ENCODE results near the gene GRB10.

Gene GRB10

GRCh38 chr7:50629238-50629901 is 153.3 kb downstream of the GRB10 start:
- no peak for DNase-seq (ENCODE audit: low spot score)
- in situ Hi-C loops (cut with MboI; ENCODE audit: low pct_unique_long_range_greater_than_20kb, low sequenced_read_pairs, unreplicated experiment) = no loop called here
- TF ChIP-seq CTCF (IDR thresholded peaks at IDR 0.05; ENCODE audit: extremely low read depth, insufficient read depth, missing control alignments) = no peak

- TF ChIP-seq CTCF (IDR thresholded peaks at IDR 0.05; ENCODE audit: extremely low read depth, insufficient read depth, missing control alignments) = no peak
- DNase-seq (ENCODE audit: low spot score) = no peak
- in situ Hi-C loops (cut with MboI; ENCODE audit: low pct_unique_long_range_greater_than_20kb, low sequenced_read_pairs, unreplicated experiment) = no loop called here
Observed at GRCh38 chr7:50628434-50629084, 154.1 kb downstream of the GRB10 start.

DNA sequence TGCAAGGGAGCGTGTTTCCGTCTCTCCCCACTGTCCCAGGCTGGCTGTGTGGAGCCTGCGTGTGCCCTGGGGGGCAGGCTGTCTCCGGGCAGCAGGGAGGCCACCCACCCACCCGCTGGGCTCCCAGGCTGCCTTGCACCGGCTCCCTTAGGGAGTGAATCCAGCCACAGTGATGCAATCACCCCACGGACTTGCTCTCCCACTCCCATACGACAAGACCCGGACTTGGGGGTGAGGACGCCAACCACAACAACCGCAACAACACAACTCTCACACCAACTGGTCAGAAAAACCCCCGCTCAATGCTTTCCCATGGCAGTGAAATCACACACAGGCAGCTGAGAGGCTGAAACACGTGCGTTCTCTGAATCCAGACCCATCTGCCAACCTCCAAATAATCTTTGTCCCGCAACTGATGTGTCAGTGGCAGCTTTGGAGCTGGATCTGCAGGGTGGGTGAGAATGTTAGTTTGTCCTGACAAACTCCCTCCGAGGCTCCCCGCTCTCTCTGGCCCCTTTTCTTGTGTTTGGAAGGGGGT is 154.8 kb downstream of the GRB10 start:
- in situ Hi-C loops (cut with MboI; ENCODE audit: low pct_unique_long_range_greater_than_20kb, low sequenced_read_pairs, unreplicated experiment) = no loop called here
- no peak for DNase-seq (ENCODE audit: low spot score)
- TF ChIP-seq CTCF (IDR thresholded peaks at IDR 0.05; ENCODE audit: extremely low read depth, insufficient read depth, missing control alignments) = no peak

DNA sequence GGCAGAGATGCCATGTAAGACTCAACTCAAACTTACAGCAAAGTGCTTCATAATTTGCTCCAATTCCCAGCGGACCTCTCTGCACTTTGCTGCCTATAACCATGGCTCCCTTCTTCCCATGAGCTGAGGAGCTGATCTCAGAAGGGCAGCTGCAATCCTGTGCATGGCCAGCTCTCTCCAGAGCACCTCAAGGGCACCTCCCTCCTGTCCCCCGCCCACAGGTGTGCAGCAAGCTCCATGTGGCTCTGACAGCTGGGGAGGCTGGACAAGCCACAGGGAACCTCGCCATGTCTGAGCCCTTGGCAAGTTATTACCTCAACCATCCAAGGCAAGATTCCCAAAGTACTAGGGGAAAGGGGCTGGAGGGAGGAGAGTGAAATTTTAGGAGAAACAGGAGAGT is 156.4 kb downstream of the GRB10 start:
- no peak for DNase-seq (ENCODE audit: low spot score)
- TF ChIP-seq CTCF (IDR thresholded peaks at IDR 0.05; ENCODE audit: extremely low read depth, insufficient read depth, missing control alignments) = no peak
- in situ Hi-C loops (cut with MboI; ENCODE audit: low pct_unique_long_range_greater_than_20kb, low sequenced_read_pairs, unreplicated experiment) = no loop called here

- in situ Hi-C loops (cut with MboI; ENCODE audit: low pct_unique_long_range_greater_than_20kb, low sequenced_read_pairs, unreplicated experiment) = no loop called here
- no peak for DNase-seq (ENCODE audit: low spot score)
- no peak for TF ChIP-seq CTCF (IDR thresholded peaks at IDR 0.05; ENCODE audit: extremely low read depth, insufficient read depth, missing control alignments)
Observed at GRCh38 chr7:50625360-50625759, 157.3 kb downstream of the GRB10 start.

DNA sequence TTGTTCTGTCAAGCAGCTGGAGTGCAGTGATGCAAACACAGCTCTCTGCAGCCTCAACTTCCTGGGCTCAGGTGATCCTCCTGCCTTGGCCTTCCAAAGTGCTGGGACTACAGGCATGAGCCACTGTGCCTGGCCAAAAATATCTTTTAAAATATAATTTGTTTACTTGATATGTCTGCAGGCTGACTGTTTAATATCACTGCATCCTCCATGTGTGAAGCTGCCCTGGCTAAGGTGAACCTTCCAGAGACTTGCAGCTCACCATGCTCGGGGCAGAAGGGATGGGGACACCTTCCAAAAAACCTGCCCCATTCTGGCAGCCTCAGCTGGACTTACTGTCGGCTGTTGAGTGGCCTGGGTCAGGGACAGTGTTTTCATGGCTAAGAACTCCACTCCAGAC is 159.9 kb downstream of the GRB10 start:
- TF ChIP-seq CTCF (IDR thresholded peaks at IDR 0.05; ENCODE audit: extremely low read depth, insufficient read depth, missing control alignments) = no peak
- no peak for DNase-seq (ENCODE audit: low spot score)
- in situ Hi-C loops (cut with MboI; ENCODE audit: low pct_unique_long_range_greater_than_20kb, low sequenced_read_pairs, unreplicated experiment) = no loop called here
